PC-3 (cell line): ENCODE results near the gene SLC25A34.

Experiments
- EZH2 ChIP-seq: fragments of 300-600 bp; sonication (generic); IDR thresholded peaks from one replicate; pipeline ENCODE4 v1.6.1; 2017; ENCODE audit warnings: antibody characterized with exemption, mild to moderate bottlenecking, low read length; ENCODE audit not compliant: unreplicated experiment
- EZH2phosphoT487 ChIP-seq: fragments of 300-600 bp; sonication (generic); IDR thresholded peaks from 2 replicates; pipeline ENCODE4 v1.6.1; 2018; ENCODE audit warnings: mild to moderate bottlenecking, antibody characterized with exemption, low read length, borderline replicate concordance
- TF ChIP-seq, protein P1 (sequence below): fragments of 300-600 bp; sonication (generic); conservative IDR thresholded peaks from 2 replicates; pipeline ENCODE4 v1.5.1; 2017; ENCODE audit warnings: antibody characterized with exemption, low read depth, mild to moderate bottlenecking, low read length

DNA sequence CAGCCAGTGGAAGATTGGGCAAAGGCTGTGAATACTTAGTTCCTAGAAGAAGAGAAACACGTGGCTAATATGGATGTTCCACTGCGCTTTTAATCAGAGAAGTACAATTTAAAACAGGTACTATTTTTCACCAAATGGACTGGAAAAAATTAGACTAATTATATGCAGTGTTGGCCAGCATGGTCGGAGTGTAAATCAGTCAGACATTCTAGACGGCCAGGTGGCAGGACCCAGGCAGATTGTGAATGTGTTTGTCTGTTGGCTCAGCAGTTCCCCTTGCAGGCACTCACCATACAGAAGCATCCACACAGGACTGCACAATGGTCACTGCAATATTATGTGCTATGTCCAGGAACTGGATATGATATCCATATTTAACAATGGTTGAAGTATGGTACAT is 23.9 kb upstream of the SLC25A34 start:
- TF ChIP-seq, protein P1, sequence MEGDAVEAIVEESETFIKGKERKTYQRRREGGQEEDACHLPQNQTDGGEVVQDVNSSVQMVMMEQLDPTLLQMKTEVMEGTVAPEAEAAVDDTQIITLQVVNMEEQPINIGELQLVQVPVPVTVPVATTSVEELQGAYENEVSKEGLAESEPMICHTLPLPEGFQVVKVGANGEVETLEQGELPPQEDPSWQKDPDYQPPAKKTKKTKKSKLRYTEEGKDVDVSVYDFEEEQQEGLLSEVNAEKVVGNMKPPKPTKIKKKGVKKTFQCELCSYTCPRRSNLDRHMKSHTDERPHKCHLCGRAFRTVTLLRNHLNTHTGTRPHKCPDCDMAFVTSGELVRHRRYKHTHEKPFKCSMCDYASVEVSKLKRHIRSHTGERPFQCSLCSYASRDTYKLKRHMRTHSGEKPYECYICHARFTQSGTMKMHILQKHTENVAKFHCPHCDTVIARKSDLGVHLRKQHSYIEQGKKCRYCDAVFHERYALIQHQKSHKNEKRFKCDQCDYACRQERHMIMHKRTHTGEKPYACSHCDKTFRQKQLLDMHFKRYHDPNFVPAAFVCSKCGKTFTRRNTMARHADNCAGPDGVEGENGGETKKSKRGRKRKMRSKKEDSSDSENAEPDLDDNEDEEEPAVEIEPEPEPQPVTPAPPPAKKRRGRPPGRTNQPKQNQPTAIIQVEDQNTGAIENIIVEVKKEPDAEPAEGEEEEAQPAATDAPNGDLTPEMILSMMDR: no peak
- TF ChIP-seq EZH2phosphoT487 (no peak), EZH2 (no peak)
